Measurements from ENCODE around the gene OGFOD3. TPM values are rescaled to one million over a fixed set of nuclear protein-coding genes. Genes with fewer than 3 reads are reported as not detected.

OGFOD3 gene
- total and polyA plus RNA-seq, 2 experiments from 2014 or later, result 9.6 to 24.6 TPM

DNA sequence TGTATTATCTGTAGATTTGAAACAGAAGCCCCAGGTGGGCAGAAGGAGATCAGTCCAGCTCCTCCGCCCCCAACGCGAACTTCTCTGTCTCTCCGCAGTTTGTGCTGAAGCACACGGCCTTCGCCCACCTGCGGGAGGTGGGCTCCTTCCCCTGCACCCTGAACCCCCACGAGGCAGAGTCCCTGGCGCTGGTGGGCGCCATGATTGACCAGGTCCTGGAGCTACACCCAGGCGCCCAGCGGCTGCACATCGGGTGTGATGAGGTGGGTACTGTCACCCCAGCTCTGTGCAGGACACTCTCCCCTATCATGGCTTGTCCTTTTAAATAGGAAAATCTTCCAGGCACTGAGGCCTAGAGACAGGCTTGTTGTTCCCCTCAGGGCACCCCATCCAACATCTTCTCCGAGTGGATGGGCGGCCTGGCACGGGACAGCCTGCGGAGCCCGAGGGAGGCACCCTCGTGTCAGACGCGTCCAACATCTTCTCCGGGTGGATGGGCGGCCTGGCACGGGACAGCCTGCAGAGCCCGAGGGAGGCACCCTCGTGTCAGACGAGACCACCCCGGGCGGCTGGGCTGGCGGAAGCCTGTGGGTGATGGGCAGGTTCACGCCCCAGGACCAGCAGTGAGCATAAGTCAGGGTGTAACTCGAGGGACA is 15.3 kb upstream of the OGFOD3 start:
- ATAC-seq (no peak), DNase-seq (ENCODE audit: low spot score) (no peak)
- Histone ChIP-seq H4K20me1 (replicated peaks; ENCODE audit: insufficient read depth) (no peaks in the 10 kb centered on the region), H3K9me2 (ENCODE audit: insufficient read depth) (no peaks in the 10 kb centered on the region), H3K4me1 (ENCODE audit: insufficient read depth) (no peaks in the 10 kb centered on the region), H3K79me2 (replicated peaks; ENCODE audit: insufficient read depth) (no peaks in the 10 kb centered on the region), H3K27me3 (ENCODE audit: insufficient read depth) (no peaks in the 10 kb centered on the region), H3K27ac (ENCODE audit: low read depth) (no peak overlapping the region), H3K4me3 (no peak overlapping the region), H3F3A (replicated peaks; ENCODE audit: low read depth) (no peaks in the 10 kb centered on the region), H3K36me3 (ENCODE audit: insufficient read depth) (no peaks in the 10 kb centered on the region), H3K4me2 (no peak overlapping the region), H2AFZ (no peak overlapping the region)
- no peak for TF ChIP-seq STAT1 (IDR thresholded peaks at IDR 0.05; ENCODE audit: unreplicated experiment)
- no peak for TF ChIP-seq JUNB (IDR thresholded peaks at IDR 0.05; ENCODE audit: unreplicated experiment)
- no peak for TF ChIP-seq REST (IDR thresholded peaks at IDR 0.05; ENCODE audit: unreplicated experiment)
- TF ChIP-seq NANOG (IDR thresholded peaks at IDR 0.05; ENCODE audit: borderline replicate concordance), result no peak
- no peak for TF ChIP-seq ZNF331 (CRISPR knock-in tag; IDR thresholded peaks at IDR 0.05; ENCODE audit: low read depth)
- no peak for TF ChIP-seq POLR2AphosphoS5 (IDR thresholded peaks at IDR 0.05; ENCODE audit: low read depth)
- TF ChIP-seq, protein P1, sequence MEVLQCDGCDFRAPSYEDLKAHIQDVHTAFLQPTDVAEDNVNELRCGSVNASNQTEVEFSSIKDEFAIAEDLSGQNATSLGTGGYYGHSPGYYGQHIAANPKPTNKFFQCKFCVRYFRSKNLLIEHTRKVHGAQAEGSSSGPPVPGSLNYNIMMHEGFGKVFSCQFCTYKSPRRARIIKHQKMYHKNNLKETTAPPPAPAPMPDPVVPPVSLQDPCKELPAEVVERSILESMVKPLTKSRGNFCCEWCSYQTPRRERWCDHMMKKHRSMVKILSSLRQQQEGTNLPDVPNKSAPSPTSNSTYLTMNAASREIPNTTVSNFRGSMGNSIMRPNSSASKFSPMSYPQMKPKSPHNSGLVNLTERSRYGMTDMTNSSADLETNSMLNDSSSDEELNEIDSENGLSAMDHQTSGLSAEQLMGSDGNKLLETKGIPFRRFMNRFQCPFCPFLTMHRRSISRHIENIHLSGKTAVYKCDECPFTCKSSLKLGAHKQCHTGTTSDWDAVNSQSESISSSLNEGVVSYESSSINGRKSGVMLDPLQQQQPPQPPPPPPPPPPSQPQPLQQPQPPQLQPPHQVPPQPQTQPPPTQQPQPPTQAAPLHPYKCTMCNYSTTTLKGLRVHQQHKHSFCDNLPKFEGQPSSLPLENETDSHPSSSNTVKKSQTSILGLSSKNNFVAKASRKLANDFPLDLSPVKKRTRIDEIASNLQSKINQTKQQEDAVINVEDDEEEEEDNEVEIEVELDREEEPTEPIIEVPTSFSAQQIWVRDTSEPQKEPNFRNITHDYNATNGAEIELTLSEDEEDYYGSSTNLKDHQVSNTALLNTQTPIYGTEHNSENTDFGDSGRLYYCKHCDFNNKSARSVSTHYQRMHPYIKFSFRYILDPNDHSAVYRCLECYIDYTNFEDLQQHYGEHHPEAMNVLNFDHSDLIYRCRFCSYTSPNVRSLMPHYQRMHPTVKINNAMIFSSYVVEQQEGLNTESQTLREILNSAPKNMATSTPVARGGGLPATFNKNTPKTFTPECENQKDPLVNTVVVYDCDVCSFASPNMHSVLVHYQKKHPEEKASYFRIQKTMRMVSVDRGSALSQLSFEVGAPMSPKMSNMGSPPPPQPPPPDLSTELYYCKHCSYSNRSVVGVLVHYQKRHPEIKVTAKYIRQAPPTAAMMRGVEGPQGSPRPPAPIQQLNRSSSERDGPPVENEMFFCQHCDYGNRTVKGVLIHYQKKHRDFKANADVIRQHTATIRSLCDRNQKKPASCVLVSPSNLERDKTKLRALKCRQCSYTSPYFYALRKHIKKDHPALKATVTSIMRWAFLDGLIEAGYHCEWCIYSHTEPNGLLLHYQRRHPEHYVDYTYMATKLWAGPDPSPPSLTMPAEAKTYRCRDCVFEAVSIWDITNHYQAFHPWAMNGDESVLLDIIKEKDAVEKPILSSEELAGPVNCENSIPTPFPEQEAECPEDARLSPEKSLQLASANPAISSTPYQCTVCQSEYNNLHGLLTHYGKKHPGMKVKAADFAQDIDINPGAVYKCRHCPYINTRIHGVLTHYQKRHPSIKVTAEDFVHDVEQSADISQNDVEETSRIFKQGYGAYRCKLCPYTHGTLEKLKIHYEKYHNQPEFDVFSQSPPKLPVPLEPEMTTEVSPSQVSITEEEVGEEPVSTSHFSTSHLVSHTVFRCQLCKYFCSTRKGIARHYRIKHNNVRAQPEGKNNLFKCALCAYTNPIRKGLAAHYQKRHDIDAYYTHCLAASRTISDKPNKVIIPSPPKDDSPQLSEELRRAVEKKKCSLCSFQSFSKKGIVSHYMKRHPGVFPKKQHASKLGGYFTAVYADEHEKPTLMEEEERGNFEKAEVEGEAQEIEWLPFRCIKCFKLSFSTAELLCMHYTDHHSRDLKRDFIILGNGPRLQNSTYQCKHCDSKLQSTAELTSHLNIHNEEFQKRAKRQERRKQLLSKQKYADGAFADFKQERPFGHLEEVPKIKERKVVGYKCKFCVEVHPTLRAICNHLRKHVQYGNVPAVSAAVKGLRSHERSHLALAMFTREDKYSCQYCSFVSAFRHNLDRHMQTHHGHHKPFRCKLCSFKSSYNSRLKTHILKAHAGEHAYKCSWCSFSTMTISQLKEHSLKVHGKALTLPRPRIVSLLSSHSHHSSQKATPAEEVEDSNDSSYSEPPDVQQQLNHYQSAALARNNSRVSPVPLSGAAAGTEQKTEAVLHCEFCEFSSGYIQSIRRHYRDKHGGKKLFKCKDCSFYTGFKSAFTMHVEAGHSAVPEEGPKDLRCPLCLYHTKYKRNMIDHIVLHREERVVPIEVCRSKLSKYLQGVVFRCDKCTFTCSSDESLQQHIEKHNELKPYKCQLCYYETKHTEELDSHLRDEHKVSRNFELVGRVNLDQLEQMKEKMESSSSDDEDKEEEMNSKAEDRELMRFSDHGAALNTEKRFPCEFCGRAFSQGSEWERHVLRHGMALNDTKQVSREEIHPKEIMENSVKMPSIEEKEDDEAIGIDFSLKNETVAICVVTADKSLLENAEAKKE (CRISPR knock-in tag; IDR thresholded peaks at IDR 0.05), result no peak
- no peak for TF ChIP-seq ZNF114 (CRISPR knock-in tag; IDR thresholded peaks at IDR 0.05)
- TF ChIP-seq CREB1 (CRISPR knock-in tag; IDR thresholded peaks at IDR 0.05; ENCODE audit: low read depth), result no peak
- no peak for TF ChIP-seq EZH2phosphoT487 (IDR thresholded peaks at IDR 0.05; ENCODE audit: unreplicated experiment)
- no peak for TF ChIP-seq CTCF (conservative IDR thresholded peaks at IDR 0.05; ENCODE audit: low read depth in 2 of 2)
- Mint-ChIP-seq H3K27ac (no peak overlapping the region), H3K27me3 (ENCODE audit: insufficient read depth, low read depth, poor library complexity) (peaks cover 13% of the 10 kb centered on the region), H3K36me3 (ENCODE audit: low read depth) (peaks cover 4% of the 10 kb centered on the region), H3K4me3 (no peak overlapping the region), H3K9me3 (no peaks in the 10 kb centered on the region), H3K4me1 (peaks cover 3% of the 10 kb centered on the region; the same call in 1 of the 3 replicates)
